Skin epidermis (tissue), 12 donors: Measurements from ENCODE around the gene GASK1A.

Experiments
- H3K27ac ChIP-seq, 21 experiments: fragments of 200-600 bp; sonication (generic) in 11 of 21; one replicate each; pipeline ENCODE4 v1.5.0; 2020; ENCODE audit warnings: mild to moderate bottlenecking in 3 of 21, inconsistent platforms in 2 of 21, moderate library complexity in 2 of 21
- H3K4me3 ChIP-seq, 7 experiments: fragments of 200-600 bp; sonication (generic) in 2 of 7; one replicate each; pipeline ENCODE4 v1.5.0; 2020; ENCODE audit warnings: inconsistent platforms in 2 of 7, mild to moderate bottlenecking in 2 of 7, moderate library complexity in 1 of 7

GASK1A gene

DNA sequence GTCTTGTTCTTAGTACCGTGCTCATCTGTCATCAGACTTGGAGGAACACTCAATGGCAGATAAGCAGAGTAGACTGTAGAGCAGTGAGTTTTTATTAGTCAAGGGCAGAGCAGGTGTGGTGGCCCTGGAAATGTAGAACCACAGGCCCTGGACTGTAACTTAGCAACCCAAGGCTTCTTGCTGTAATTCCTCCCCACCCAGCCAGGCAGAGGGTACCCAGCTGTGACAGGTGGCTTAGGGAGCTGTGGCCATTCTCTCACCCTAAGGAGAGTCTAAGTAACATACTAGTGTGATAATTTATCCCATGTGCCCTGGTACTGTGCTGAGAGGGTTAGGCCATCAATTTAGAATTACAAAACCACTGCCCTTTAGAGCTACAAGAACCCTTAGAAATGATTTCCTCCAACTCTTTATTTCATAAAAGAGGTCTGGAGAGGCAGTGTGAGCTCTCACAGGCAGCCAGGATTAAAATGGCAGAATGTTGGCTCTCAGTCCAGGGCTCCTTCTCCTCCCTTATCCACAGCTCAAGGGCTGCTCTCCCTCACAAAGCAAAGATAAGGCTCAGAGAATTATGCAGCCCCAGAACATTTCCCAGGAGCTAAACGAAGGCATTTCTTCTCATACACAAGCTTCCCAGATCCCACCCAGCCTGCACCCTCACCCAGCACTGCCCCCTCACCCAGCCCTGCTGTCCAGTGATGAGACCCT is 123.8 kb downstream of the GASK1A start:
- H3K27ac ChIP-seq: no peak overlapping the region

DNA sequence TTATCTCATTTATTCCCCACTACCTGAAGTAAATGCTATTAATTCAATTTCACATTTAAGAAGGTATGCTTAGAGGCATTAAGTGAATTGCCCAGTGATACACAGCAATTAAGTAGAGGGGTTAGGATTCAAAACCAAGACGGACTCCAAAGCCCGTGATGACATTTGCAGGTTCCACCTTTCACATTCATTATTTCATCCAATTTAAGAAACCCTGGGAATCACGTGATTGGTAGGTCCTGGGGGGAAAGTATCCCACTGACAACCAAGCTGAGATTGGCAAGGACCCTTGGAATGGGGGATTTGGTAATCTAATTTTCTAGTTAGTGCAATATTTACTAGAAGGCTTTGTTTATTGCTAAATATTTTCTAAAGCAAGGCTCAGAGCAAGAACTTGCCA is 124.9 kb downstream of the GASK1A start:
- H3K4me3 ChIP-seq: no peak overlapping the region
- no peak overlapping the region for H3K27ac ChIP-seq

More for the DNA sequence above, 123.8 kb downstream of the GASK1A start:
- no peak overlapping the region for H3K4me3 ChIP-seq

DNA sequence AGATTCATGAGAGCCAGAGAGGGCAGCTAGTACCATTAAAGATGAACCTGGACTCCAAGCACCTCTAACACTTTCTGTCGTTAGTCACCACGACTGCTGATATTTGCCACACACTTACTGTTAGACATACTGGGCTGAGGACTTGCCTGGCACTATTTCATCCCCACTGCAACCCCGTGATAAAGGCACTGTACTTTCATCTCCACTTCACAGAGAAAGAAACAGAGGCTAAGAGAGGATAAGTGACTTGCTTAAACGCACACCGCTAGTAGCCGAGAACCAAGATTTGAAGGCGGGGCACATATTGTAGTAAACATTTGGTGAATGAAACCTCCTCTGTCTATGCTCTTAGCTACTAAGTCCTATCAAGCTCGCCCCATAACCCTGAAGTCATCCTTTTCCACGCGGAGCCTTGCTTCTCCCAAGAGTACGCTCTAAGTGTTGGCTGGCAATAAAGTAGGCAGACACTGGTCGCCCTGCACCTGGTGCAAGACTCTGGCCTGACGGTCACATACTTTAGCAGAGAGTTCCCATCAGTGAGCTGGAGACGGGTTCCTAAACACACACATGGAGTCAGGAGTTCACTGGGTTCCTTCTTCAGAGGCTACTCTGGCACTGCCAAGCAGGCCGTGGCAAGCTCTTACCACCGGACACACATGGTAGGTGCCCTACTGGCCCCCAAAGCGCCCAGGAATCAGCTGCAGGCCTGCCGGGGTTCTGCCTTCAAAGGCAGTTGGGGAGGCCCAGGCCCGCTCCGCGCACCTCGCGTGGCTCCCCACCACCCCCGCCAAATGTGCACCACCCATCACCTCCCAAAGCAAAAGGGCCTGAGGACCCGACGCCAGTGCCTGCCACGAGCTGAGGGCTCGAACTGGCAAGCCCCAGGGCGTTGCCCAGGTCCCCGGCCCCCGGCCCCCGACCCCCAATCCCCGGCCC is 125.8 kb downstream of the GASK1A start:
- H3K27ac ChIP-seq: peak overlapping the region in 11 of 21 experiments; percentile 11 to 85 (median 67)

DNA sequence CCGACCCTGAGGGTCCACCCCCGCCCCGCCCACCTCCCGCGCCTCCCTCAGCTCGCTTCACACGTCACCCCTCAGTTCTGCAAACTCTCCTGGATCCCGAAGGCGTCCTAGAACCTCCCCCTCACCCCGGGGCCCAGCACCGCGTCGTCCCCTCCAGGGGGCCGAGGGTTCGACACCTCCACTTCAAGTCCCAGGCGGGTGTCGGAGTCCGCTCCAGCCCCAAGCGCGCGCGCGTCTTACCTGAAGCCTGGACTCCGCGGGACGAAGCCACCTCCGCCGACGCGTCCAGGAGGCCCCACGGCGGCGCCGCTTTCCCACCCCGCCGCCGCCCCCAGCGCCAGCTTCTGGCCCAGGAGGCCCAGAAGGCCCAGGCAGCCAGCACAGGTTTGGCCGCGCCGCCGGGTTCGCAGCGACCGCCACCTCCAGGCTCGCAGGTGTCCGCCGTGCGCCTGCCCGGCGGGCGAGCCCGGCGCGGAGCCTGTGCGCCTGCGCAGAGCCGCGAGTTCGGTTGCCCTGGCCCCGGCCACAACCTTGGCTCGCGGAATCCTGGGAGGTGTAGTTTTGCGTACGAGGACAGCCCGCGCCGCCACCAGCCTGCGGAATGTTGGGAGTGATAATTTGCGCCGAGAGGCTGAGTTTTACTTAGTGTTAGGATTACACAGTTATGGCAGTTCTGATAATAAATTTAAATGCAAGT is 126.6 kb downstream of the GASK1A start, which contains the start of gene POMGNT2:
Gene POMGNT2 (minus strand): TSS at position 484 of the 697 bp plus-strand sequence. CDS start 24,648 bp downstream, outside the sequence.
- H3K4me3 ChIP-seq: peak within 1 kb of the TSS; percentile 54 to 90 (median 71)
- peak within 1 kb of the TSS in 17 of 21 experiments; percentile 11 to 85 (median 67) for H3K27ac ChIP-seq

More for the DNA sequence above, 125.8 kb downstream of the GASK1A start:
- H3K4me3 ChIP-seq: peak overlapping the region; percentile 54 to 90 (median 71)

DNA sequence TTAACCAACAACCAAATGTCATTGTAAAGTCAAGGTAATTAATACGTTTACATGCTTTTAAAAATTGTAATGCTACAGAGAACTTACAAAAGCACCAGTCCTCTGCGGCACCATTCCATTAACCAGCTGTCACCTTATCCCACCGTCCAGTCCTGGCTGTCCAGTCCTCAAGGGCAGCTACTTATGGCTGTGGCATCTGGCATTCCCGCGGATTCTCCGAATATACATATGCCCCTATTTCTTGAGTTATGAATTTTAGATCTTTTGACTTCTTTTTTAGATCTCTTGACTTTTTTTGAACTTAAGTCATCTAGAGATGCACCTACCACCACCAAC is 127.2 kb downstream of the GASK1A start:
- Histone ChIP-seq H3K27ac (peak overlapping the region in 1 of 21 experiments; percentile 67), H3K4me3 (peak overlapping the region in 5 of 7 experiments; percentile 54 to 90 (median 76))
